HepG2 (cell line): Measurements from ENCODE around the gene ACOT8. TPM values are rescaled to one million over a fixed set of nuclear protein-coding genes. Genes with fewer than 3 reads are reported as not detected.

Experiments used
- BORCS8-MEF2B ChIP-seq: sonication (generic); formaldehyde crosslinking; IDR thresholded peaks from 2 replicates; pipeline ENCODE4 v1.8.0; 2022; ENCODE audit warnings: mild to moderate bottlenecking, missing genetic modification reagents
- GZF1 ChIP-seq: sonication (generic); formaldehyde crosslinking; IDR thresholded peaks from 2 replicates; pipeline ENCODE4 v1.5.1; 2020; ENCODE audit warnings: mild to moderate bottlenecking, missing genetic modification reagents
- HIVEP1 ChIP-seq: sonication (generic); formaldehyde crosslinking; IDR thresholded peaks from 2 replicates; pipeline ENCODE4 v1.4.0; 2020; ENCODE audit warnings: mild to moderate bottlenecking, missing genetic modification reagents
- HMGXB4 ChIP-seq, 2 experiments: sonication (generic) in 1 of 2; formaldehyde crosslinking in 1 of 2; IDR thresholded peaks; 2 replicates each; pipeline versions ENCODE4 v1.4.0 to v1.6.1; 2018 to 2020; ENCODE audit warnings: missing genetic modification reagents in 2 of 2, borderline replicate concordance in 1 of 2, low read depth in 1 of 2, mild to moderate bottlenecking in 1 of 2, missing biosample characterization in 1 of 2
- HOXA5 ChIP-seq: sonication (generic); formaldehyde crosslinking; IDR thresholded peaks from 2 replicates; pipeline ENCODE4 v1.4.0; 2020; ENCODE audit warnings: missing genetic modification reagents
- IRF1 ChIP-seq: sonication (generic); formaldehyde crosslinking; IDR thresholded peaks from 2 replicates; pipeline ENCODE4 v1.4.0; 2020; ENCODE audit warnings: low read depth, mild to moderate bottlenecking, missing genetic modification reagents
- NR1H2 ChIP-seq: sonication (generic); formaldehyde crosslinking; IDR thresholded peaks from 2 replicates; pipeline ENCODE4 v1.8.1; 2022; ENCODE audit warnings: low read depth, missing genetic modification reagents, borderline replicate concordance
- PAXIP1 ChIP-seq: sonication (generic); formaldehyde crosslinking; conservative IDR thresholded peaks from 2 replicates; pipeline ENCODE4 v1.4.0; 2020; ENCODE audit warnings: mild to moderate bottlenecking, missing genetic modification reagents, moderate library complexity
- PHF8 ChIP-seq: sonication (generic); formaldehyde crosslinking; IDR thresholded peaks from 2 replicates; pipeline ENCODE4 v1.5.0; 2020; ENCODE audit warnings: missing genetic modification reagents
- STAT6 ChIP-seq: sonication (generic); formaldehyde crosslinking; IDR thresholded peaks from 2 replicates; pipeline ENCODE4 v1.4.0; 2020; ENCODE audit warnings: missing genetic modification reagents, mild to moderate bottlenecking, borderline replicate concordance
- ZBTB43 ChIP-seq: sonication (generic); formaldehyde crosslinking; conservative IDR thresholded peaks from 2 replicates; pipeline ENCODE4 v1.4.0; 2020; ENCODE audit warnings: missing genetic modification reagents
- ZNF20 ChIP-seq: sonication (generic); formaldehyde crosslinking; IDR thresholded peaks from 2 replicates; pipeline ENCODE4 v1.4.0; 2020; ENCODE audit warnings: mild to moderate bottlenecking, moderate library complexity, missing genetic modification reagents
- ZNF597 ChIP-seq: sonication (generic); formaldehyde crosslinking; IDR thresholded peaks from 2 replicates; pipeline ENCODE4 v1.5.0; 2020; ENCODE audit warnings: missing genetic modification reagents
- ZNF629 ChIP-seq: sonication (generic); formaldehyde crosslinking; conservative IDR thresholded peaks from 2 replicates; pipeline ENCODE4 v1.5.0; 2020; ENCODE audit warnings: missing genetic modification reagents
- ZNF7 ChIP-seq: IDR thresholded peaks from 2 replicates; pipeline ENCODE4 v1.6.1; 2016; ENCODE audit warnings: missing biosample characterization, missing genetic modification reagents
- polyA plus RNA-seq, 8 experiments: library from polyadenylated mRNA; depleted of rRNA in 3 of 8; stranded (reverse) in 7 of 8; unstranded in 1 of 8; fragments of >200 nt; fragmentation: Illumina TruSeq in 4 of 8; extraction: Trizol in 4 of 8; gene quantifications; 2 replicates each; pipeline versions ENCODE4 v1.2.1 to v1.2.3, GENCODE V29; 2011 to 2016; ENCODE audit warnings: low read depth in 4 of 8, missing spikeins in 1 of 8, mixed read lengths in 1 of 8; ENCODE audit not compliant: insufficient read depth in 1 of 8
- total RNA-seq, 5 experiments: library from RNA; depleted of rRNA; stranded (reverse); fragments of >200 nt; fragmentation: Illumina TruSeq; extraction: Trizol; gene quantifications; 2 replicates each; pipeline ENCODE4 v1.2.3, GENCODE V29; 2016; ENCODE audit warnings: low read depth in 1 of 5

The ACOT8 gene
- total and polyA plus RNA-seq, 2 of the 13 experiments (the other 11 are each of a cell fraction or from before 2014, with no cell fraction given): 31.4 to 45.5 TPM

- TF ChIP-seq IRF1 (CRISPR knock-in tag): no peak; the same call in 1 of the 2 replicates
- peak; percentile 82; the same call in 1 of the 2 replicates for TF ChIP-seq HIVEP1 (CRISPR knock-in tag)
- peak; percentile 71; the same call in 1 of the 2 replicates for TF ChIP-seq ZNF20 (CRISPR knock-in tag)
- TF ChIP-seq ZNF7: peak; percentile 10
- 0 out of 2 replicates have a peak, but pooled peaks have one; percentile 23 for TF ChIP-seq PAXIP1 (CRISPR knock-in tag)
- peak; percentile 75 for TF ChIP-seq PHF8 (CRISPR knock-in tag)
- TF ChIP-seq ZBTB43 (CRISPR knock-in tag): peak; percentile 16; the same call in 1 of the 2 replicates
- peak; percentile 25; the same call in 1 of the 2 replicates for TF ChIP-seq HOXA5 (CRISPR knock-in tag)
- TF ChIP-seq NR1H2 (CRISPR knock-in tag): 0 out of 2 replicates have a peak, but pooled peaks have one; percentile 16
- TF ChIP-seq ZNF597 (CRISPR knock-in tag): no peak
- 0 out of 2 replicates have a peak, but pooled peaks have one; percentile 16 for TF ChIP-seq ZNF629 (CRISPR knock-in tag)
- no peak; the same call in 1 of the 2 replicates for TF ChIP-seq BORCS8-MEF2B
- peak; percentile 96 to 99 for TF ChIP-seq HMGXB4 (CRISPR knock-in tag; IDR thresholded peaks at IDR 0.05; ENCODE audit: borderline replicate concordance in 1 of 2, low read depth in 1 of 2)
- TF ChIP-seq STAT6: 0 out of 2 replicates have a peak, but pooled peaks have one; percentile 35
- TF ChIP-seq GZF1 (CRISPR knock-in tag): no peak
These were observed 33.1 kb upstream of the ACOT8 start (continued) for GRCh38 chr20:45890077-45890984.
